Esophagus squamous epithelium (tissue), 5 donors: ENCODE measurements around the gene ZNF32. TPM values are rescaled to one million over a fixed set of nuclear protein-coding genes. Genes with fewer than 3 reads are reported as not detected.
"Not testable (repeated sequence)": the region's sequence is repeated elsewhere in the genome, so short reads cannot be mapped to it uniquely, and the experiment has no call there.

Source experiments
- DNase-seq: peaks from one replicate; lab custom pipeline; 2025; lab: John Stamatoyannopoulos, UW
- H3K27ac ChIP-seq, 4 donors: fragments of 200-600 bp; sonication (generic); one replicate each; pipeline ENCODE4 v1.5.1; 2016 to 2019; ENCODE audit warnings: mild to moderate bottlenecking in 1 of 4
- H3K27me3 ChIP-seq, 4 donors: fragments of 200-600 bp; sonication (generic); 1 replicate in 3 of 4; 2 replicates in 1 of 4; pipeline versions ENCODE4 v1.5.1 to v1.6.0; 2017 to 2021; ENCODE audit warnings: antibody characterized with exemption in 1 of 4
- H3K36me3 ChIP-seq, 3 donors: fragments of 200-600 bp; sonication (generic); one replicate each; pipeline ENCODE4 v1.5.1; 2016 to 2019
- H3K4me1 ChIP-seq, 3 donors: fragments of 200-600 bp; sonication (generic); one replicate each; pipeline ENCODE4 v1.5.1; 2017 to 2019
- H3K4me3 ChIP-seq, 4 donors: fragments of 200-600 bp; sonication (generic); 1 replicate in 3 of 4; 2 replicates in 1 of 4; pipeline ENCODE4 v1.5.1; 2016 to 2019; ENCODE audit warnings: mild to moderate bottlenecking in 2 of 4, moderate library complexity in 1 of 4
- H3K9me3 ChIP-seq, 3 donors: fragments of 200-600 bp; sonication (generic); one replicate each; pipeline ENCODE4 v1.5.1; 2016 to 2019
- CTCF ChIP-seq, 6 experiments: fragments of 450-650 bp in 4 of 6; fragments of 200-600 bp in 2 of 6; sonication (generic) in 2 of 6; IDR thresholded peaks; one replicate each; pipeline ENCODE4 v1.5.1; 2016 to 2019; ENCODE audit warnings: antibody characterized with exemption in 6 of 6, mild to moderate bottlenecking in 4 of 6, moderate library complexity in 4 of 6
- POLR2A ChIP-seq, 4 donors: fragments of 450-650 bp; IDR thresholded peaks; one replicate each; pipeline ENCODE4 v1.6.1; 2017; ENCODE audit warnings: antibody characterized with exemption in 4 of 4, mild to moderate bottlenecking in 4 of 4, moderate library complexity in 3 of 4
- WGBS, 2 donors: methylation state at CpG; one replicate each; pipeline ENCODE4 v1.1.5; 2018; 5-methylcytosine and 5-hydroxymethylcytosine counted together
- intact Hi-C: fragments of 100-400 bp; cut with DNase I; formaldehyde crosslinking; loops from one replicate; pipeline ENCODE4 v1.15.0; 2022
- total RNA-seq, 4 donors: library from RNA; depleted of rRNA; stranded (reverse); fragments of >200 nt; gene quantifications; one replicate each; pipeline ENCODE4 v1.1.0, GENCODE V29; 2016
- donor health status: DM: yes; HTN: yes; CAD: no.

Gene ZNF32
- total RNA-seq, 4 donors from 2014 or later = 10.1 to 38.0 (median 19.3) TPM

GRCh38 chr10:43606323-43607198 lies 42.1 kb downstream of the ZNF32 start, which contains the start of gene ZNF485:
Gene ZNF485, plus strand, starts transcription at chr10:43606438. Its CDS starts 613 bp downstream, at chr10:43607051.
- H3K4me3 ChIP-seq = peak within 1 kb of the TSS; percentile 83 to 95 (median 89)
- 4 to 10% methylated on average over 13 to 21 of the region's 58 CpGs for WGBS, 2 donors
- peak within 1 kb of the TSS; percentile 63 to 82 (median 75) for H3K27ac ChIP-seq
- peaks cover 0 to 31% (median 0%) of the 10 kb centered on the region in 3 donors for H3K36me3 ChIP-seq
- no peaks in the 10 kb centered on the region for H3K27me3 ChIP-seq
- TF ChIP-seq CTCF (IDR thresholded peaks at IDR 0.05) (peak in 2 of 6 experiments; percentile 2 to 16), POLR2A (IDR thresholded peaks at IDR 0.05) (peak in 2 of 4 donors; percentile 17 to 22)
- intact Hi-C loops = no loop called here
- peak; percentile 7 for DNase-seq
- peaks cover 0 to 13% (median 5%) of the 10 kb centered on the region in 3 donors for H3K4me1 ChIP-seq
- peaks cover 0 to 3% (median 0%) of the 10 kb centered on the region in 3 donors for H3K9me3 ChIP-seq

GRCh38 chr10:43605850-43606322 lies 42.8 kb downstream of the ZNF32 start:
- peaks cover 0 to 13% (median 5%) of the 10 kb centered on the region in 3 donors for H3K4me1 ChIP-seq
- no peak for DNase-seq
- intact Hi-C loops = no loop called here
- peaks cover 0 to 8% (median 0%) of the 10 kb centered on the region in 3 donors for H3K9me3 ChIP-seq
- H3K4me3 ChIP-seq = peak overlapping the region; percentile 83 to 95 (median 89)
- 58 to 59% methylated on average over 8 to 12 of the region's 12 CpGs for WGBS, 2 donors
- H3K36me3 ChIP-seq = peaks cover 0 to 24% (median 0%) of the 10 kb centered on the region in 3 donors
- H3K27ac ChIP-seq = peak overlapping the region in 3 of 4 donors; percentile 63 to 76 (median 74)
- TF ChIP-seq POLR2A (IDR thresholded peaks at IDR 0.05) = no peak
- no peaks in the 10 kb centered on the region for H3K27me3 ChIP-seq

- H3K27me3 ChIP-seq, H3K4me1 ChIP-seq, H3K9me3 ChIP-seq, H3K27ac ChIP-seq, intact Hi-C loops, H3K4me3 ChIP-seq, DNase-seq, H3K36me3 ChIP-seq: not testable (repeated sequence)
- WGBS, 2 donors = 62 to 87% methylated on average over 6 of the region's 6 CpGs
These were observed 47.1 kb downstream of the ZNF32 start for GRCh38 chr10:43601576-43601975.

GRCh38 chr10:43599333-43599732 lies 49.3 kb downstream of the ZNF32 start:
- intact Hi-C loops = no loop called here
- Histone ChIP-seq H3K27me3 (peaks cover 0 to 7% (median 0%) of the 10 kb centered on the region in 4 donors), H3K36me3 (no peaks in the 10 kb centered on the region), H3K27ac (no peak overlapping the region), H3K9me3 (peaks cover 0 to 8% (median 0%) of the 10 kb centered on the region in 3 donors), H3K4me1 (peaks cover 15 to 24% (median 16%) of the 10 kb centered on the region in 3 donors), H3K4me3 (no peak overlapping the region)
- TF ChIP-seq CTCF (IDR thresholded peaks at IDR 0.05) = no peak
- TF ChIP-seq POLR2A (IDR thresholded peaks at IDR 0.05) = no peak
- DNase-seq = no peak
- 55 to 80% methylated on average over 2 of the region's 2 CpGs for WGBS, 2 donors

GRCh38 chr10:43598446-43598845 lies 50.2 kb downstream of the ZNF32 start:
- intact Hi-C loops = no loop called here
- no peak for TF ChIP-seq CTCF (IDR thresholded peaks at IDR 0.05)
- no peak for TF ChIP-seq POLR2A (IDR thresholded peaks at IDR 0.05)
- no peak for DNase-seq
- WGBS, 2 donors = 58 to 67% methylated on average over 2 of the region's 2 CpGs
- Histone ChIP-seq H3K4me1 (peaks cover 15 to 24% (median 16%) of the 10 kb centered on the region in 3 donors), H3K9me3 (peaks cover 0 to 8% (median 0%) of the 10 kb centered on the region in 3 donors), H3K27ac (no peak overlapping the region), H3K36me3 (no peaks in the 10 kb centered on the region), H3K27me3 (peaks cover 0 to 16% (median 0%) of the 10 kb centered on the region in 4 donors), H3K4me3 (no peak overlapping the region)

GRCh38 chr10:43596546-43596945 lies 52.1 kb downstream of the ZNF32 start:
- no peak for TF ChIP-seq POLR2A (IDR thresholded peaks at IDR 0.05)
- TF ChIP-seq CTCF (IDR thresholded peaks at IDR 0.05) = no peak
- intact Hi-C loops = no loop called here
- WGBS, 2 donors = 60 to 67% methylated on average over 3 to 4 of the region's 4 CpGs
- Histone ChIP-seq H3K27me3 (peaks cover 0 to 28% (median 0%) of the 10 kb centered on the region in 4 donors), H3K36me3 (no peaks in the 10 kb centered on the region), H3K9me3 (peaks cover 0 to 12% (median 0%) of the 10 kb centered on the region in 3 donors), H3K27ac (no peak overlapping the region), H3K4me1 (peaks cover 15 to 24% (median 16%) of the 10 kb centered on the region in 3 donors), H3K4me3 (no peak overlapping the region)
- DNase-seq = no peak
